Keratinocyte (primary cell): ENCODE measurements around the gene STX8. TPM values are rescaled to one million over a fixed set of nuclear protein-coding genes. Genes with fewer than 3 reads are reported as not detected.

Experiments used
- DNase-seq: peaks from one replicate; pipeline ENCODE4 v3.0.0-alpha.2; 2011; ENCODE audit warnings: low read depth, missing footprints, low spot score
- FAIRE-seq: peaks from 2 replicates; lab custom pipeline; 2011; peaks lifted over from hg19 to GRCh38; lab: Jason Lieb, UNC
- H2AFZ ChIP-seq: 2 replicates; pipeline ENCODE4 v1.6.0; 2012; ENCODE audit warnings: low read length, control low read depth, inconsistent platforms; ENCODE audit not compliant: control insufficient read depth
- H3K27ac ChIP-seq: 2 replicates; pipeline ENCODE4 v1.5.1; 2011; ENCODE audit warnings: low read length; ENCODE audit not compliant: control insufficient read depth, insufficient read depth
- H3K27me3 ChIP-seq: 3 replicates; pipeline ENCODE4 v1.6.0; 2011; ENCODE audit warnings: low read length; ENCODE audit not compliant: control insufficient read depth, insufficient read depth; ENCODE audit errors: extremely low read depth
- H3K36me3 ChIP-seq, 2 experiments: 2 replicates in 1 of 2; 3 replicates in 1 of 2; pipeline ENCODE4 v1.5.1; 2011; ENCODE audit warnings: low read length in 2 of 2, mild to moderate bottlenecking in 1 of 2; ENCODE audit not compliant: control insufficient read depth in 2 of 2, insufficient read depth in 2 of 2; ENCODE audit errors: extremely low read depth in 1 of 2
- H3K4me1 ChIP-seq: 3 replicates; pipeline ENCODE4 v1.5.1; 2011; ENCODE audit warnings: low read length; ENCODE audit not compliant: control insufficient read depth, insufficient read depth; ENCODE audit errors: extremely low read depth
- H3K4me2 ChIP-seq: 3 replicates; pipeline ENCODE4 v1.6.0; 2011; ENCODE audit warnings: low read depth, low read length; ENCODE audit not compliant: control insufficient read depth, insufficient read depth; ENCODE audit errors: extremely low read depth
- H3K4me3 ChIP-seq, 3 experiments: fragments of 200-600 bp in 1 of 3; sonication (generic) in 1 of 3; 2 replicates in 2 of 3; 3 replicates in 1 of 3; pipeline ENCODE4 v1.5.1; 2011 to 2016; ENCODE audit warnings: low read length in 3 of 3, mild to moderate bottlenecking in 3 of 3, control low read depth in 2 of 3, inconsistent platforms in 1 of 3, low read depth in 1 of 3, mixed read lengths in 1 of 3, mixed run types in 1 of 3, moderate library complexity in 1 of 3; ENCODE audit not compliant: control insufficient read depth in 2 of 3, insufficient read depth in 2 of 3; ENCODE audit errors: extremely low read depth in 1 of 3
- H3K79me2 ChIP-seq: 2 replicates; pipeline ENCODE4 v1.6.0; 2012; ENCODE audit warnings: low read length; ENCODE audit not compliant: control insufficient read depth, insufficient read depth
- H3K9ac ChIP-seq: 3 replicates; pipeline ENCODE4 v1.6.0; 2011; ENCODE audit warnings: low read length; ENCODE audit not compliant: control insufficient read depth, insufficient read depth; ENCODE audit errors: extremely low read depth
- H3K9me1 ChIP-seq: 3 replicates; pipeline ENCODE4 v1.6.0; 2011; ENCODE audit warnings: low read length; ENCODE audit not compliant: control insufficient read depth, insufficient read depth; ENCODE audit errors: extremely low read depth
- H3K9me3 ChIP-seq: 2 replicates; pipeline ENCODE4 v1.5.1; 2012; ENCODE audit warnings: low read depth, low read length; ENCODE audit not compliant: control insufficient read depth
- H4K20me1 ChIP-seq: 3 replicates; pipeline ENCODE4 v1.6.0; 2011; ENCODE audit warnings: low read length; ENCODE audit not compliant: control insufficient read depth, insufficient read depth; ENCODE audit errors: extremely low read depth
- EZH2 ChIP-seq: IDR thresholded peaks from one replicate; pipeline ENCODE4 v1.6.1; 2012; ENCODE audit warnings: inconsistent platforms, mild to moderate bottlenecking, low read length, moderate library complexity
- dilution Hi-C: fragments of 300-500 bp; cut with MboI; formaldehyde crosslinking; loops from one replicate; pipeline ENCODE4 v1.7.0; 2020; ENCODE audit warnings: low sequenced_read_pairs; ENCODE audit not compliant: extremely low pct_ligation_motif_present
- polyA plus RNA-seq, 5 experiments: library from polyadenylated mRNA; depleted of rRNA in 3 of 5; stranded (reverse) in 3 of 5; stranded (forward) in 1 of 5; unstranded in 1 of 5; fragments of >200 nt; gene quantifications; 1 replicate in 1 of 5; 2 replicates in 3 of 5; 3 replicates in 1 of 5; pipeline versions ENCODE4 v1.2.1 to v1.2.3, GENCODE V29; 2011 to 2012; ENCODE audit warnings: missing spikeins in 2 of 5, low read depth in 1 of 5, low replicate concordance in 1 of 5
- TF ChIP-seq, protein P1 (sequence below), 3 experiments: IDR thresholded peaks in 1 of 3; conservative IDR thresholded peaks in 1 of 3; optimal IDR thresholded peaks in 1 of 3; 2 replicates in 2 of 3; 3 replicates in 1 of 3; pipeline versions ENCODE3 to v1.5.1; 2011; ENCODE audit warnings: low read length in 3 of 3, mild to moderate bottlenecking in 3 of 3, moderate library complexity in 2 of 3, control low read depth in 1 of 3, inconsistent platforms in 1 of 3; ENCODE audit not compliant: insufficient read depth in 2 of 3; ENCODE audit errors: extremely low read depth in 1 of 3

STX8 gene
- polyA plus RNA-seq, 1 donor (not counting 4 experiments of a cell fraction or from before 2014, with no cell fraction given): 90.3 TPM

DNA sequence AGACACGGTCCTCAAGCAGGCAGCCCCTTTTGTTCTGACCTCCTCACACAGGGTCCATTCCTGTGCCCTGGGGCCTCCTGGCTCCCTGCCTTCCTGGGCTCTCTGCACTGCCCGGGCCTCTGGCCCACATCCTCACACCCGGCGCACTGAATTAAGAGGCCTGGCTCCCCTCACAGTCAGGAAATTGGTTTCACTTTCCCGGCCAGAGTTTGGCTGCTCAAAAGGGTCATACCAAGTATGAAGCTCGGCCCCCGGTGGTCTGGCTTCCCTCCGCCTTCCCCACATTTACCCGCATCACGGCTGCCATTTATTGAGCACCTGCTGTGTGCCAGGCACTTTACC, 334.3 kb downstream of the STX8 start:
- Histone ChIP-seq H3K4me3 (no peak overlapping the region), H3K4me1 (peaks cover 5% of the 10 kb centered on the region), H3K36me3 (no peaks in the 10 kb centered on the region), H3K27ac (no peak overlapping the region), H2AFZ (no peak overlapping the region), H3K9me3 (no peaks in the 10 kb centered on the region), H3K79me2 (no peaks in the 10 kb centered on the region), H3K9me1 (no peaks in the 10 kb centered on the region), H3K9ac (no peak overlapping the region), H4K20me1 (no peaks in the 10 kb centered on the region), H3K27me3 (peaks cover 7% of the 10 kb centered on the region), H3K4me2 (no peak overlapping the region)
- DNase-seq (no peak), FAIRE-seq (no peak)
- no peak for TF ChIP-seq EZH2
- TF ChIP-seq, protein P1, sequence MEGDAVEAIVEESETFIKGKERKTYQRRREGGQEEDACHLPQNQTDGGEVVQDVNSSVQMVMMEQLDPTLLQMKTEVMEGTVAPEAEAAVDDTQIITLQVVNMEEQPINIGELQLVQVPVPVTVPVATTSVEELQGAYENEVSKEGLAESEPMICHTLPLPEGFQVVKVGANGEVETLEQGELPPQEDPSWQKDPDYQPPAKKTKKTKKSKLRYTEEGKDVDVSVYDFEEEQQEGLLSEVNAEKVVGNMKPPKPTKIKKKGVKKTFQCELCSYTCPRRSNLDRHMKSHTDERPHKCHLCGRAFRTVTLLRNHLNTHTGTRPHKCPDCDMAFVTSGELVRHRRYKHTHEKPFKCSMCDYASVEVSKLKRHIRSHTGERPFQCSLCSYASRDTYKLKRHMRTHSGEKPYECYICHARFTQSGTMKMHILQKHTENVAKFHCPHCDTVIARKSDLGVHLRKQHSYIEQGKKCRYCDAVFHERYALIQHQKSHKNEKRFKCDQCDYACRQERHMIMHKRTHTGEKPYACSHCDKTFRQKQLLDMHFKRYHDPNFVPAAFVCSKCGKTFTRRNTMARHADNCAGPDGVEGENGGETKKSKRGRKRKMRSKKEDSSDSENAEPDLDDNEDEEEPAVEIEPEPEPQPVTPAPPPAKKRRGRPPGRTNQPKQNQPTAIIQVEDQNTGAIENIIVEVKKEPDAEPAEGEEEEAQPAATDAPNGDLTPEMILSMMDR (optimal IDR thresholded peaks at IDR 0.05 in 1 of 3, IDR thresholded peaks at IDR 0.05 in 1 of 3, conservative IDR thresholded peaks at IDR 0.05 in 1 of 3; ENCODE audit: extremely low read depth in 1 of 3, insufficient read depth in 2 of 3, low read length in 3 of 3): no peak
- dilution Hi-C loops: no loop called here

DNA sequence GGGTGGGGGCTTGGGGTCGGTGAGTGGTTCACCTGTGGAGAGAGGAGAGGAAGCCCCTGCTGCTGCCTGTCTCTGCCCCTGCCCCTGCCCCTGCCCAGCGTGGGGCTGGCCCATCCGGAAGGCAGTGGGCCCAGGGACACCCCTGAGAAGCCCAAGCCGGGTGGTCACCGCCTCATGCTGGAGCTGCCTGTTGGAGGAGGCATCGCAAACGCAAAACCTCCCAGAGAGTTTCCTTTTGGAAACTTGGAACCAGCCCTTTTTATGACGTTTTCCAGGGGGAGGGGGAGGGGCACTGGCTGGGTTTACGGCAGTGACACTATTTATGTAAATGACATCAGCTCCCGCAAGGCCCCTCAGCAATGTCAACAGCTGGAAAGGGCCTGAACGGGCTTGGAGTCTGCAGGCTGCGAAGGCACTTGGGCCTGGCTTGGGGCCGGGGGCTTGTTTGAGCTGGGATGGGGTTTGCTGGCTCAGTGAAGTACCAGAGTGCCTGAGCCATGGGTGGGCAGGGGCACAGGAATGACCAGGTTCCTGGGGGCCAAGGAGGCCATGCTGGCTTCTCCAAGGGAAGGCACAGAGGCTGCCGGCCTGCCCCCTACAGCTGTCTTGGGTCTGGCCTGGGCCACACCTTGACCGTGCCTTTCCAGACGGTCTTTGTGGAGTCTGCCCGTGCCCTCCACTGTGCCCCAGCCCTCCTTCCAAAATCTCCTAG, 334.8 kb downstream of the STX8 start:
- Histone ChIP-seq H3K9me1 (no peaks in the 10 kb centered on the region), H3K9me3 (no peaks in the 10 kb centered on the region), H4K20me1 (no peaks in the 10 kb centered on the region), H3K4me3 (no peak overlapping the region), H3K79me2 (no peaks in the 10 kb centered on the region), H3K27ac (no peak overlapping the region), H3K27me3 (peaks cover 7% of the 10 kb centered on the region), H3K4me2 (no peak overlapping the region), H3K9ac (no peak overlapping the region), H2AFZ (no peak overlapping the region), H3K36me3 (no peaks in the 10 kb centered on the region), H3K4me1 (peaks cover 5% of the 10 kb centered on the region)
- TF ChIP-seq, protein P1 (optimal IDR thresholded peaks at IDR 0.05 in 1 of 3, IDR thresholded peaks at IDR 0.05 in 1 of 3, conservative IDR thresholded peaks at IDR 0.05 in 1 of 3; ENCODE audit: extremely low read depth in 1 of 3, insufficient read depth in 2 of 3, low read length in 3 of 3): no peak
- no peak for TF ChIP-seq EZH2
- DNase-seq (no peak), FAIRE-seq (no peak)
- dilution Hi-C loops: no loop called here
